ENCODE measurements around the gene ZFPM1.

- TF ChIP-seq, protein P1, sequence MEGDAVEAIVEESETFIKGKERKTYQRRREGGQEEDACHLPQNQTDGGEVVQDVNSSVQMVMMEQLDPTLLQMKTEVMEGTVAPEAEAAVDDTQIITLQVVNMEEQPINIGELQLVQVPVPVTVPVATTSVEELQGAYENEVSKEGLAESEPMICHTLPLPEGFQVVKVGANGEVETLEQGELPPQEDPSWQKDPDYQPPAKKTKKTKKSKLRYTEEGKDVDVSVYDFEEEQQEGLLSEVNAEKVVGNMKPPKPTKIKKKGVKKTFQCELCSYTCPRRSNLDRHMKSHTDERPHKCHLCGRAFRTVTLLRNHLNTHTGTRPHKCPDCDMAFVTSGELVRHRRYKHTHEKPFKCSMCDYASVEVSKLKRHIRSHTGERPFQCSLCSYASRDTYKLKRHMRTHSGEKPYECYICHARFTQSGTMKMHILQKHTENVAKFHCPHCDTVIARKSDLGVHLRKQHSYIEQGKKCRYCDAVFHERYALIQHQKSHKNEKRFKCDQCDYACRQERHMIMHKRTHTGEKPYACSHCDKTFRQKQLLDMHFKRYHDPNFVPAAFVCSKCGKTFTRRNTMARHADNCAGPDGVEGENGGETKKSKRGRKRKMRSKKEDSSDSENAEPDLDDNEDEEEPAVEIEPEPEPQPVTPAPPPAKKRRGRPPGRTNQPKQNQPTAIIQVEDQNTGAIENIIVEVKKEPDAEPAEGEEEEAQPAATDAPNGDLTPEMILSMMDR (IDR thresholded peaks at IDR 0.05), result no peak
- no peak for TF ChIP-seq EP300 (IDR thresholded peaks at IDR 0.05)
Measured at GRCh38 chr16:88438084-88438870, 14.8 kb upstream of the ZFPM1 start.
